Heart right ventricle (tissue), 16 donors: ENCODE measurements around the gene ZGRF1. TPM values are rescaled to one million over a fixed set of nuclear protein-coding genes. Genes with fewer than 3 reads are reported as not detected.
"Not testable (repeated sequence)": the region's sequence is repeated elsewhere in the genome, so short reads cannot be mapped to it uniquely, and the experiment has no call there.

Experiments used
- ATAC-seq, 8 donors: fragments of 200-7000 bp; cut with Tn5 transposase; one replicate each; pipeline ENCODE4 v1.9.1; 2020; ENCODE audit warnings: mild to moderate bottlenecking in 8 of 8, moderate library complexity in 8 of 8, moderate number of reproducible peaks in 1 of 8
- DNase-seq, 2 donors: peaks; one replicate each; pipeline ENCODE4 v3.0.0-alpha.2; 2020
- H3K27ac ChIP-seq, 10 donors: fragments of 200-600 bp; sonication (generic) in 2 of 10; one replicate each; pipeline versions ENCODE4 v1.5.0 to v1.8.0; 2020 to 2022; ENCODE audit warnings: mild to moderate bottlenecking in 3 of 10
- H3K27me3 ChIP-seq, 7 donors: fragments of 200-600 bp; one replicate each; pipeline ENCODE4 v1.8.0; 2021 to 2022; ENCODE audit warnings: mild to moderate bottlenecking in 2 of 7
- H3K36me3 ChIP-seq, 9 donors: fragments of 200-600 bp; sonication (generic) in 1 of 9; one replicate each; pipeline versions ENCODE4 v1.5.0 to v1.8.0; 2020 to 2022; ENCODE audit warnings: mild to moderate bottlenecking in 2 of 9
- H3K4me1 ChIP-seq, 9 donors: fragments of 200-600 bp; sonication (generic) in 1 of 9; one replicate each; pipeline versions ENCODE4 v1.5.0 to v1.8.0; 2020 to 2022; ENCODE audit warnings: mild to moderate bottlenecking in 4 of 9
- H3K4me3 ChIP-seq, 10 donors: fragments of 200-600 bp; sonication (generic) in 2 of 10; one replicate each; pipeline versions ENCODE4 v1.5.0 to v1.8.0; 2020 to 2022; ENCODE audit warnings: mild to moderate bottlenecking in 7 of 10, moderate library complexity in 2 of 10
- H3K9me3 ChIP-seq, 11 donors: fragments of 200-600 bp in 10 of 11; sonication (generic) in 2 of 11; one replicate each; pipeline versions ENCODE4 v1.5.0 to v1.8.0; 2013 to 2022; ENCODE audit warnings: mild to moderate bottlenecking in 2 of 11, control low read depth in 1 of 11, moderate library complexity in 1 of 11
- CTCF ChIP-seq, 9 donors: fragments of 200-600 bp; sonication (generic) in 2 of 9; IDR thresholded peaks; one replicate each; pipeline versions ENCODE4 v1.5.0 to v1.8.0; 2021 to 2022; ENCODE audit warnings: antibody characterized with exemption in 9 of 9, mild to moderate bottlenecking in 5 of 9, moderate library complexity in 1 of 9
- WGBS, 2 donors: extraction: QIAGEN DNeasy Blood & Tissue Kit; methylation state at CpG; one replicate each; pipeline ENCODE4 v1.1.7; 2013; ENCODE audit warnings: inconsistent platforms in 1 of 2; 5-methylcytosine and 5-hydroxymethylcytosine counted together
- intact Hi-C, 10 donors: fragments of 100-400 bp; cut with DNase I; formaldehyde crosslinking; loops; one replicate each; pipeline versions ENCODE4 v1.11.1 to v1.14.2; 2022
- polyA plus RNA-seq, 2 donors: library from polyadenylated mRNA; stranded (reverse); fragments of 200-250 nt; gene quantifications; one replicate each; pipeline ENCODE4 v1.2.3, GENCODE V29; 2013
- total RNA-seq, 10 donors: library from RNA; stranded (reverse); fragmentation: NEBNext Ultra II Directional in 3 of 10; extraction: Animal tissue kit (Norgen Biotek cat#: 25700) in 3 of 10; gene quantifications; one replicate each; pipeline versions ENCODE4 v1.2.1 to v1.2.4, GENCODE V29; 2021 to 2023
- donor health status: Arrhythmogenic right ventricular cardiomyopathy.
- donor health status: ischemic (EF 13 %, LVEDD 7.1; RV severe dilation, severe dysfunction).
- donor health status: healthy with polysubstance abuse.
- donor health status: DM: no; HTN: yes; CAD: no.
- donor health status: DM: no; HTN: no; CAD: no.
- donor health status: ischemic (EF 25% LVEDD 6.9; RV normal size, moderate dysfunction).
- donor health status: ischemic (EF 25% LVEDD 5.7; RV mildly dilated, moderate dysfunction).
- donor health status: healthy.
- donor health status: DM: yes; HTN: yes; CAD: no.
- donor health status: Ischemic cardiomyopathy.
- donor health status: ischemic (EF 35%, LVEDD 5.7; RV mildly dilated, moderate dysfunction).
- donor health status: nonischemic (EF 11% LVEDD 7.7; RV severe dilation, severe dysfunction).
- donor health status: DM: yes; HTN: yes; CAD: no.
- donor health status: PGD.
- donor health status: ischemic (EF 29% LVEDD 5.4; RV normal size, mild dysfunction).
- donor health status: nonischemic (EF 23%, LVEDD 6.1; RV moderate dilation, normal function).

ZGRF1 gene
- total and polyA plus RNA-seq, 12 donors = 0.77 to 5.3 (median 2.1) TPM

GRCh38 chr4:112637552-112637866 lies 800 bp upstream of the ZGRF1 start:
- Histone ChIP-seq H3K9me3 (no peaks in the 10 kb centered on the region), H3K4me1 (peaks cover 0 to 61% (median 26%) of the 10 kb centered on the region in 9 donors), H3K27me3 (no peaks in the 10 kb centered on the region), H3K27ac (peak overlapping the region; percentile 87 to 98 (median 95)), H3K36me3 (peaks cover 0 to 20% (median 0%) of the 10 kb centered on the region in 9 donors), H3K4me3 (peak overlapping the region; percentile 66 to 76 (median 73))
- 0 to 1% methylated on average over 8 of the region's 8 CpGs for WGBS, 2 donors
- no peak for DNase-seq
- peak in 5 of 8 donors; percentile 0 to 5 (median 4) for ATAC-seq
- intact Hi-C loops = loop anchor here in 8 of 10 donors (2.0 to 10.0 kb wide), 7 partner anchors 125 to 457 kb away; no protein-coding TSS in a partner anchor
- TF ChIP-seq CTCF (IDR thresholded peaks at IDR 0.05) = peak in 1 of 9 donors; percentile 9

- H3K4me1 ChIP-seq = peaks cover 0 to 30% (median 20%) of the 10 kb centered on the region in 9 donors
- H3K4me3 ChIP-seq = no peak overlapping the region
- ATAC-seq = no peak
- no peak overlapping the region for H3K27ac ChIP-seq
- peaks cover 0 to 28% (median 0%) of the 10 kb centered on the region in 9 donors for H3K36me3 ChIP-seq
- DNase-seq = no peak
- TF ChIP-seq CTCF (IDR thresholded peaks at IDR 0.05) = peak; percentile 5 to 67 (median 54)
- WGBS, 2 donors = 35 to 36% methylated on average over 4 of the region's 4 CpGs
- H3K9me3 ChIP-seq = no peaks in the 10 kb centered on the region
- intact Hi-C loops = loop anchor here (1.0 to 10.0 kb wide), 11 partner anchors 129 to 461 kb away; no protein-coding TSS in a partner anchor
- no peaks in the 10 kb centered on the region for H3K27me3 ChIP-seq
Observed at GRCh38 chr4:112633477-112634235, 3.1 kb downstream of the ZGRF1 start.

GRCh38 chr4:112626228-112626627 lies 10.5 kb downstream of the ZGRF1 start:
- 83 to 86% methylated on average over 4 of the region's 4 CpGs for WGBS, 2 donors
- Histone ChIP-seq H3K9me3 (peaks cover 0 to 4% (median 0%) of the 10 kb centered on the region in 11 donors), H3K27me3 (no peaks in the 10 kb centered on the region), H3K27ac (no peak overlapping the region), H3K4me3 (no peak overlapping the region), H3K36me3 (peaks cover 0 to 41% (median 0%) of the 10 kb centered on the region in 9 donors), H3K4me1 (no peaks in the 10 kb centered on the region)
- TF ChIP-seq CTCF (IDR thresholded peaks at IDR 0.05) = no peak
- DNase-seq (no peak), ATAC-seq (peak in 3 of 8 donors; percentile 13 to 63 (median 49))
- intact Hi-C loops = no loop called here

- peaks cover 0 to 34% (median 0%) of the 10 kb centered on the region in 9 donors for H3K36me3 ChIP-seq
- TF ChIP-seq CTCF (IDR thresholded peaks at IDR 0.05) = no peak
- intact Hi-C loops = no loop called here
- 92 to 96% methylated on average over 2 of the region's 2 CpGs for WGBS, 2 donors
- H3K4me1 ChIP-seq = no peaks in the 10 kb centered on the region
- H3K27ac ChIP-seq = no peak overlapping the region
- no peak for ATAC-seq
- no peaks in the 10 kb centered on the region for H3K27me3 ChIP-seq
- DNase-seq = no peak
- H3K9me3 ChIP-seq = no peaks in the 10 kb centered on the region
- H3K4me3 ChIP-seq = no peak overlapping the region
Observed at GRCh38 chr4:112616984-112617383, 19.7 kb downstream of the ZGRF1 start.

GRCh38 chr4:112612814-112613213 lies 23.9 kb downstream of the ZGRF1 start:
- WGBS, 2 donors = 85 to 86% methylated on average over 2 of the region's 2 CpGs
- H3K27me3 ChIP-seq, H3K9me3 ChIP-seq, intact Hi-C loops, H3K4me3 ChIP-seq, ATAC-seq, H3K4me1 ChIP-seq, DNase-seq, H3K27ac ChIP-seq: not testable (repeated sequence)
- H3K36me3 ChIP-seq = peaks cover 0 to 41% (median 0%) of the 10 kb centered on the region in 9 donors
